A549 (cell line): ENCODE data around the gene TMEM54.

Experiments used
- BHLHE40 ChIP-seq: IDR thresholded peaks from 2 replicates; pipeline ENCODE4 v1.6.1; 2012; ENCODE audit warnings: low read depth, low read length, inconsistent platforms
- CBX8 ChIP-seq: fragments of 200-600 bp; sonication (generic); IDR thresholded peaks from 2 replicates; pipeline ENCODE4 v1.6.1; 2016
- EP300 ChIP-seq, 2 experiments: fragments of >200 bp; sonication (Bioruptor Twin); formaldehyde crosslinking; IDR thresholded peaks; 2 replicates in 1 of 2; 3 replicates in 1 of 2; pipeline ENCODE4 v1.6.1; 2016 to 2017
- FOSL2 ChIP-seq, 2 experiments: fragments of 450-650 bp in 1 of 2; fragments of >200 bp in 1 of 2; sonication (Bioruptor Twin) in 1 of 2; formaldehyde crosslinking; IDR thresholded peaks; 2 replicates each; pipeline versions ENCODE4 v1.5.0 to v1.6.1; 2016 to 2020; ENCODE audit warnings: mild to moderate bottlenecking in 1 of 2, moderate library complexity in 1 of 2
- KDM1A ChIP-seq: fragments of 200-600 bp; sonication (generic); IDR thresholded peaks from 2 replicates; pipeline ENCODE4 v1.6.1; 2016; ENCODE audit warnings: low read depth, mild to moderate bottlenecking
- MAFK ChIP-seq: fragments of 450-650 bp; IDR thresholded peaks from 2 replicates; pipeline ENCODE4 v1.6.1; 2014; ENCODE audit not compliant: partially characterized antibody
- POLR2A ChIP-seq: IDR thresholded peaks from 2 replicates; pipeline ENCODE4 v1.6.1; 2012; ENCODE audit warnings: mild to moderate bottlenecking, low read length
- RCOR1 ChIP-seq: fragments of 150-350 bp; IDR thresholded peaks from 2 replicates; pipeline ENCODE4 v1.6.1; 2014; ENCODE audit warnings: antibody characterized with exemption, low read length, low read depth
- SMC3 ChIP-seq: fragments of >200 bp; sonication (Bioruptor Twin); formaldehyde crosslinking; IDR thresholded peaks from 3 replicates; pipeline ENCODE4 v1.6.1; 2018; ENCODE audit warnings: inconsistent platforms
- TF ChIP-seq, protein P1 (sequence below): fragments of >200 bp; sonication (Bioruptor Twin); formaldehyde crosslinking; IDR thresholded peaks from 3 replicates; pipeline ENCODE4 v1.5.1; 2016
- TF ChIP-seq, protein P2 (sequence below): fragments of 150-350 bp; IDR thresholded peaks from 2 replicates; pipeline ENCODE4 v1.6.1; 2014; ENCODE audit warnings: low read depth, mild to moderate bottlenecking, low read length
- TF ChIP-seq, protein P3 (sequence below): IDR thresholded peaks from 2 replicates; pipeline ENCODE4 v1.6.1; 2012
- TF ChIP-seq, protein P4 (sequence below): fragments of 200-600 bp; sonication (generic); IDR thresholded peaks from 2 replicates; pipeline ENCODE4 v1.6.1; 2016; ENCODE audit warnings: antibody characterized with exemption, mild to moderate bottlenecking, moderate library complexity

DNA sequence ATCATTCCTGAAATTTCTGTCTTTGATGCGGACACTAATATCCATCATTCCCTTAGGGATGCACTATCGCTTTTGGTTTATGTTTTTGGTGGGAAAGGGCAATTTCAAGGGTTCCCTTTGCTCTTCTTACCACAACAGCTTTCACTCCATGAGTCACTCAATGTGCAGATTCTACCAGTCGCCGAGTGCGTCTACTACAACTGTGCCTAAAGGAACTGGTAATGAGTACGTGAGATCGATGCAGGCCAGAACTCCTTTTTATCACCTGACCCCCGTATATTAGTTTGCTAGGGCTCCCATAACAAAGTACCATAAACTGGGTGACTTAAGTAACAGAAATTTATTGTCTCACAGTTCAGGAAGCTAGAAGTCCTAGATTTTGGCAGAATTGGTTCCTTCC lies 27.5 kb upstream of the TMEM54 start:
- TF ChIP-seq, protein P1, sequence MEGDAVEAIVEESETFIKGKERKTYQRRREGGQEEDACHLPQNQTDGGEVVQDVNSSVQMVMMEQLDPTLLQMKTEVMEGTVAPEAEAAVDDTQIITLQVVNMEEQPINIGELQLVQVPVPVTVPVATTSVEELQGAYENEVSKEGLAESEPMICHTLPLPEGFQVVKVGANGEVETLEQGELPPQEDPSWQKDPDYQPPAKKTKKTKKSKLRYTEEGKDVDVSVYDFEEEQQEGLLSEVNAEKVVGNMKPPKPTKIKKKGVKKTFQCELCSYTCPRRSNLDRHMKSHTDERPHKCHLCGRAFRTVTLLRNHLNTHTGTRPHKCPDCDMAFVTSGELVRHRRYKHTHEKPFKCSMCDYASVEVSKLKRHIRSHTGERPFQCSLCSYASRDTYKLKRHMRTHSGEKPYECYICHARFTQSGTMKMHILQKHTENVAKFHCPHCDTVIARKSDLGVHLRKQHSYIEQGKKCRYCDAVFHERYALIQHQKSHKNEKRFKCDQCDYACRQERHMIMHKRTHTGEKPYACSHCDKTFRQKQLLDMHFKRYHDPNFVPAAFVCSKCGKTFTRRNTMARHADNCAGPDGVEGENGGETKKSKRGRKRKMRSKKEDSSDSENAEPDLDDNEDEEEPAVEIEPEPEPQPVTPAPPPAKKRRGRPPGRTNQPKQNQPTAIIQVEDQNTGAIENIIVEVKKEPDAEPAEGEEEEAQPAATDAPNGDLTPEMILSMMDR: no peak
- TF ChIP-seq, protein P2, sequence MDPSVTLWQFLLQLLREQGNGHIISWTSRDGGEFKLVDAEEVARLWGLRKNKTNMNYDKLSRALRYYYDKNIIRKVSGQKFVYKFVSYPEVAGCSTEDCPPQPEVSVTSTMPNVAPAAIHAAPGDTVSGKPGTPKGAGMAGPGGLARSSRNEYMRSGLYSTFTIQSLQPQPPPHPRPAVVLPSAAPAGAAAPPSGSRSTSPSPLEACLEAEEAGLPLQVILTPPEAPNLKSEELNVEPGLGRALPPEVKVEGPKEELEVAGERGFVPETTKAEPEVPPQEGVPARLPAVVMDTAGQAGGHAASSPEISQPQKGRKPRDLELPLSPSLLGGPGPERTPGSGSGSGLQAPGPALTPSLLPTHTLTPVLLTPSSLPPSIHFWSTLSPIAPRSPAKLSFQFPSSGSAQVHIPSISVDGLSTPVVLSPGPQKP: no peak
- TF ChIP-seq MAFK (no peak), CBX8 (no peak), FOSL2 (IDR thresholded peaks at IDR 0.05) (no peak), FOSL2 (CRISPR knock-in tag; IDR thresholded peaks at IDR 0.05) (no peak), RCOR1 (no peak), POLR2A (no peak), KDM1A (no peak), BHLHE40 (no peak), SMC3 (no peak), EP300 (IDR thresholded peaks at IDR 0.05) (no peak)
- TF ChIP-seq, protein P3, sequence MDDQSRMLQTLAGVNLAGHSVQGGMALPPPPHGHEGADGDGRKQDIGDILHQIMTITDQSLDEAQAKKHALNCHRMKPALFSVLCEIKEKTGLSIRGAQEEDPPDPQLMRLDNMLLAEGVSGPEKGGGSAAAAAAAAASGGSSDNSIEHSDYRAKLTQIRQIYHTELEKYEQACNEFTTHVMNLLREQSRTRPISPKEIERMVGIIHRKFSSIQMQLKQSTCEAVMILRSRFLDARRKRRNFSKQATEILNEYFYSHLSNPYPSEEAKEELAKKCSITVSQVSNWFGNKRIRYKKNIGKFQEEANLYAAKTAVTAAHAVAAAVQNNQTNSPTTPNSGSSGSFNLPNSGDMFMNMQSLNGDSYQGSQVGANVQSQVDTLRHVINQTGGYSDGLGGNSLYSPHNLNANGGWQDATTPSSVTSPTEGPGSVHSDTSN: no peak
- TF ChIP-seq, protein P4, sequence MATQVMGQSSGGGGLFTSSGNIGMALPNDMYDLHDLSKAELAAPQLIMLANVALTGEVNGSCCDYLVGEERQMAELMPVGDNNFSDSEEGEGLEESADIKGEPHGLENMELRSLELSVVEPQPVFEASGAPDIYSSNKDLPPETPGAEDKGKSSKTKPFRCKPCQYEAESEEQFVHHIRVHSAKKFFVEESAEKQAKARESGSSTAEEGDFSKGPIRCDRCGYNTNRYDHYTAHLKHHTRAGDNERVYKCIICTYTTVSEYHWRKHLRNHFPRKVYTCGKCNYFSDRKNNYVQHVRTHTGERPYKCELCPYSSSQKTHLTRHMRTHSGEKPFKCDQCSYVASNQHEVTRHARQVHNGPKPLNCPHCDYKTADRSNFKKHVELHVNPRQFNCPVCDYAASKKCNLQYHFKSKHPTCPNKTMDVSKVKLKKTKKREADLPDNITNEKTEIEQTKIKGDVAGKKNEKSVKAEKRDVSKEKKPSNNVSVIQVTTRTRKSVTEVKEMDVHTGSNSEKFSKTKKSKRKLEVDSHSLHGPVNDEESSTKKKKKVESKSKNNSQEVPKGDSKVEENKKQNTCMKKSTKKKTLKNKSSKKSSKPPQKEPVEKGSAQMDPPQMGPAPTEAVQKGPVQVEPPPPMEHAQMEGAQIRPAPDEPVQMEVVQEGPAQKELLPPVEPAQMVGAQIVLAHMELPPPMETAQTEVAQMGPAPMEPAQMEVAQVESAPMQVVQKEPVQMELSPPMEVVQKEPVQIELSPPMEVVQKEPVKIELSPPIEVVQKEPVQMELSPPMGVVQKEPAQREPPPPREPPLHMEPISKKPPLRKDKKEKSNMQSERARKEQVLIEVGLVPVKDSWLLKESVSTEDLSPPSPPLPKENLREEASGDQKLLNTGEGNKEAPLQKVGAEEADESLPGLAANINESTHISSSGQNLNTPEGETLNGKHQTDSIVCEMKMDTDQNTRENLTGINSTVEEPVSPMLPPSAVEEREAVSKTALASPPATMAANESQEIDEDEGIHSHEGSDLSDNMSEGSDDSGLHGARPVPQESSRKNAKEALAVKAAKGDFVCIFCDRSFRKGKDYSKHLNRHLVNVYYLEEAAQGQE: no peak
